ENCODE data around the gene NUP98. TPM values are rescaled to one million over a fixed set of nuclear protein-coding genes. Genes with fewer than 3 reads are reported as not detected.

NUP98 gene
- total and polyA plus RNA-seq, 4 donors = 10.9 to 75.0 (median 43.9) TPM

GRCh38 chr11:3684129-3684818, 113.1 kb downstream of the NUP98 start:
- H3K9ac ChIP-seq (ENCODE audit: low read depth in 1 of 2, low read length in 2 of 2) = no peak overlapping the region
- peaks cover 16 to 71% (median 49%) of the 10 kb centered on the region in 4 donors for H3K36me3 ChIP-seq (ENCODE audit: control insufficient read depth in 4 of 4, insufficient read depth in 3 of 4, low read depth in 1 of 4, low read length in 3 of 4)
- no peaks in the 10 kb centered on the region for H3K27me3 ChIP-seq (ENCODE audit: control insufficient read depth in 4 of 4, insufficient read depth in 4 of 4, low read length in 3 of 4)
- TF ChIP-seq JUND (IDR thresholded peaks at IDR 0.05) (no peak), GABPA (IDR thresholded peaks at IDR 0.05 in 1 of 2, conservative IDR thresholded peaks at IDR 0.05 in 1 of 2) (no peak), FOXA1 (IDR thresholded peaks at IDR 0.05) (no peak), ATF3 (IDR thresholded peaks at IDR 0.05) (no peak), HNF4G (IDR thresholded peaks at IDR 0.05) (no peak), NR2F2 (IDR thresholded peaks at IDR 0.05) (peak; percentile 12)
- TF ChIP-seq, protein P1, sequence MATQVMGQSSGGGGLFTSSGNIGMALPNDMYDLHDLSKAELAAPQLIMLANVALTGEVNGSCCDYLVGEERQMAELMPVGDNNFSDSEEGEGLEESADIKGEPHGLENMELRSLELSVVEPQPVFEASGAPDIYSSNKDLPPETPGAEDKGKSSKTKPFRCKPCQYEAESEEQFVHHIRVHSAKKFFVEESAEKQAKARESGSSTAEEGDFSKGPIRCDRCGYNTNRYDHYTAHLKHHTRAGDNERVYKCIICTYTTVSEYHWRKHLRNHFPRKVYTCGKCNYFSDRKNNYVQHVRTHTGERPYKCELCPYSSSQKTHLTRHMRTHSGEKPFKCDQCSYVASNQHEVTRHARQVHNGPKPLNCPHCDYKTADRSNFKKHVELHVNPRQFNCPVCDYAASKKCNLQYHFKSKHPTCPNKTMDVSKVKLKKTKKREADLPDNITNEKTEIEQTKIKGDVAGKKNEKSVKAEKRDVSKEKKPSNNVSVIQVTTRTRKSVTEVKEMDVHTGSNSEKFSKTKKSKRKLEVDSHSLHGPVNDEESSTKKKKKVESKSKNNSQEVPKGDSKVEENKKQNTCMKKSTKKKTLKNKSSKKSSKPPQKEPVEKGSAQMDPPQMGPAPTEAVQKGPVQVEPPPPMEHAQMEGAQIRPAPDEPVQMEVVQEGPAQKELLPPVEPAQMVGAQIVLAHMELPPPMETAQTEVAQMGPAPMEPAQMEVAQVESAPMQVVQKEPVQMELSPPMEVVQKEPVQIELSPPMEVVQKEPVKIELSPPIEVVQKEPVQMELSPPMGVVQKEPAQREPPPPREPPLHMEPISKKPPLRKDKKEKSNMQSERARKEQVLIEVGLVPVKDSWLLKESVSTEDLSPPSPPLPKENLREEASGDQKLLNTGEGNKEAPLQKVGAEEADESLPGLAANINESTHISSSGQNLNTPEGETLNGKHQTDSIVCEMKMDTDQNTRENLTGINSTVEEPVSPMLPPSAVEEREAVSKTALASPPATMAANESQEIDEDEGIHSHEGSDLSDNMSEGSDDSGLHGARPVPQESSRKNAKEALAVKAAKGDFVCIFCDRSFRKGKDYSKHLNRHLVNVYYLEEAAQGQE (IDR thresholded peaks at IDR 0.05) = no peak
- no peak for DNase-seq (ENCODE audit: low spot score)
- H3K27ac ChIP-seq (ENCODE audit: low read depth in 1 of 2, low read length in 2 of 2) = no peak overlapping the region
- peaks cover 0 to 5% (median 0%) of the 10 kb centered on the region in 4 donors for H3K4me1 ChIP-seq (ENCODE audit: control insufficient read depth in 4 of 4, insufficient read depth in 4 of 4, low read length in 3 of 4)
- H3K4me3 ChIP-seq (ENCODE audit: low read depth in 1 of 3, low read length in 3 of 3) = no peak overlapping the region
- H3K9me3 ChIP-seq (ENCODE audit: control insufficient read depth in 4 of 4, low read length in 3 of 4) = no peaks in the 10 kb centered on the region
- 92% methylated on average over 12 of the region's 12 CpGs for WGBS

- Histone ChIP-seq H3K4me3 (ENCODE audit: low read depth in 1 of 3, low read length in 3 of 3) (no peak overlapping the region), H3K9ac (ENCODE audit: low read depth in 1 of 2, low read length in 2 of 2) (no peak overlapping the region), H3K9me3 (ENCODE audit: control insufficient read depth in 4 of 4, low read length in 3 of 4) (no peaks in the 10 kb centered on the region), H3K36me3 (ENCODE audit: control insufficient read depth in 4 of 4, insufficient read depth in 3 of 4, low read depth in 1 of 4, low read length in 3 of 4) (peaks cover 17 to 77% (median 58%) of the 10 kb centered on the region in 4 donors), H3K27me3 (ENCODE audit: control insufficient read depth in 4 of 4, insufficient read depth in 4 of 4, low read length in 3 of 4) (no peaks in the 10 kb centered on the region), H3K27ac (ENCODE audit: low read depth in 1 of 2, low read length in 2 of 2) (no peak overlapping the region), H3K4me1 (ENCODE audit: control insufficient read depth in 4 of 4, insufficient read depth in 4 of 4, low read length in 3 of 4) (peaks cover 0 to 5% (median 0%) of the 10 kb centered on the region in 4 donors)
- no peak for DNase-seq (ENCODE audit: low spot score)
- TF ChIP-seq CTCF (IDR thresholded peaks at IDR 0.05; ENCODE audit: low read depth, low read length, missing input control) (no peak), EGR1 (IDR thresholded peaks at IDR 0.05; ENCODE audit: low read depth in 2 of 2) (no peak), RXRA (IDR thresholded peaks at IDR 0.05) (no peak), FOXA2 (IDR thresholded peaks at IDR 0.05) (no peak), GABPA (IDR thresholded peaks at IDR 0.05 in 1 of 2, conservative IDR thresholded peaks at IDR 0.05 in 1 of 2) (no peak), FOXA1 (IDR thresholded peaks at IDR 0.05) (no peak), ZBTB33 (IDR thresholded peaks at IDR 0.05) (no peak), SP1 (IDR thresholded peaks at IDR 0.05) (no peak), NR2F2 (IDR thresholded peaks at IDR 0.05) (no peak), JUND (IDR thresholded peaks at IDR 0.05) (no peak)
- TF ChIP-seq, protein P2, sequence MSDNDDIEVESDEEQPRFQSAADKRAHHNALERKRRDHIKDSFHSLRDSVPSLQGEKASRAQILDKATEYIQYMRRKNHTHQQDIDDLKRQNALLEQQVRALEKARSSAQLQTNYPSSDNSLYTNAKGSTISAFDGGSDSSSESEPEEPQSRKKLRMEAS (IDR thresholded peaks at IDR 0.05) = no peak
- TF ChIP-seq, protein P1 (IDR thresholded peaks at IDR 0.05) = no peak
- 97% methylated on average over 9 of the region's 9 CpGs for WGBS
Observed at GRCh38 chr11:3683039-3683438, 114.3 kb downstream of the NUP98 start.
